ENCODE data around the gene HMGB2. TPM values are rescaled to one million over a fixed set of nuclear protein-coding genes. Genes with fewer than 3 reads are reported as not detected.

Gene HMGB2
- total RNA-seq, 1 experiment from 2014 or later = 176 TPM

GRCh38 chr4:173370477-173371291 lies 36.5 kb upstream of the HMGB2 start, which contains the start of gene SAP30:
SAP30 (plus strand) TSS chr4:173370954; CDS start chr4:173371183, 229 bp downstream.
- Mint-ChIP-seq H3K36me3 (ENCODE audit: insufficient read depth, unreplicated experiment) (peaks cover 12% of the 10 kb centered on the region), H3K9me3 (ENCODE audit: unreplicated experiment) (no peaks in the 10 kb centered on the region), H3K27ac (ENCODE audit: low read depth, unreplicated experiment) (peak within 1 kb of the TSS; percentile 96), H3K4me1 (ENCODE audit: insufficient read depth, unreplicated experiment) (peaks cover 20% of the 10 kb centered on the region), H3K4me3 (ENCODE audit: unreplicated experiment) (peak within 1 kb of the TSS; percentile 96), H3K27me3 (ENCODE audit: insufficient read depth, unreplicated experiment) (no peaks in the 10 kb centered on the region)
- intact Hi-C loops (cut with micrococcal nuclease) = no loop called here
- DNase-seq (ENCODE audit: unreplicated experiment) = peak; percentile 98
- ChIA-PET CTCF (interaction anchor here (0.6 to 6.5 kb wide), 6 partner anchors 38 to 698 kb away, joined by 3 to 63 read pairs (median 6); partner anchors contain the start of gene HMGB2), POLR2A (interaction anchor here (0.6 to 13.1 kb wide), 20 partner anchors 7 to 1189 kb away, joined by 3 to 824 read pairs (median 6); partner anchors contain the start of genes GALNT7 and HMGB2)
- TF ChIP-seq CTCF (IDR thresholded peaks at IDR 0.05; ENCODE audit: unreplicated experiment) = no peak
- TSS peak; percentile 16 for BruUV-seq (replicated peaks)

- peak overlapping the region; percentile 96 for H3K27ac Mint-ChIP-seq (ENCODE audit: low read depth, unreplicated experiment)
- peaks cover 12% of the 10 kb centered on the region for H3K36me3 Mint-ChIP-seq (ENCODE audit: insufficient read depth, unreplicated experiment)
- intact Hi-C loops (cut with micrococcal nuclease) = no loop called here
- peaks cover 20% of the 10 kb centered on the region for H3K4me1 Mint-ChIP-seq (ENCODE audit: insufficient read depth, unreplicated experiment)
- POLR2A ChIA-PET = interaction anchor here (0.7 to 13.1 kb wide), 20 partner anchors 8 to 912 kb away, joined by 3 to 824 read pairs (median 6); partner anchors contain the start of genes GALNT7 and HMGB2
- no peak for DNase-seq (ENCODE audit: unreplicated experiment)
- no peaks in the 10 kb centered on the region for H3K27me3 Mint-ChIP-seq (ENCODE audit: insufficient read depth, unreplicated experiment)
- BruUV-seq (replicated peaks) = no TSS peak
- peak overlapping the region; percentile 96 for H3K4me3 Mint-ChIP-seq (ENCODE audit: unreplicated experiment)
- no peak for TF ChIP-seq CTCF (IDR thresholded peaks at IDR 0.05; ENCODE audit: unreplicated experiment)
- CTCF ChIA-PET = interaction anchor here (0.7 to 6.5 kb wide), 6 partner anchors 37 to 357 kb away, joined by 3 to 63 read pairs (median 6); partner anchors contain the start of gene HMGB2
- no peaks in the 10 kb centered on the region for H3K9me3 Mint-ChIP-seq (ENCODE audit: unreplicated experiment)
Measured at GRCh38 chr4:173370130-173370476, 35.9 kb upstream of the HMGB2 start.

GRCh38 chr4:173367946-173368345 lies 33.8 kb upstream of the HMGB2 start:
- DNase-seq (ENCODE audit: unreplicated experiment) = peak; percentile 57
- BruUV-seq (replicated peaks) = no TSS peak
- H3K9me3 Mint-ChIP-seq (ENCODE audit: unreplicated experiment) = no peaks in the 10 kb centered on the region
- H3K4me1 Mint-ChIP-seq (ENCODE audit: insufficient read depth, unreplicated experiment) = peaks cover 14% of the 10 kb centered on the region
- peak overlapping the region; percentile 96 for H3K27ac Mint-ChIP-seq (ENCODE audit: low read depth, unreplicated experiment)
- ChIA-PET CTCF (interaction anchor here (1.1 to 6.5 kb wide), 2 partner anchors 10 to 35 kb away, joined by 4 to 63 read pairs; partner anchors contain the start of gene HMGB2), POLR2A (interaction anchor here (1.1 to 13.1 kb wide), 7 partner anchors 10 to 916 kb away, joined by 5 to 824 read pairs (median 7); partner anchors contain the start of genes CEP44, FBXO8 and HMGB2)
- intact Hi-C loops (cut with micrococcal nuclease) = no loop called here
- no peaks in the 10 kb centered on the region for H3K27me3 Mint-ChIP-seq (ENCODE audit: insufficient read depth, unreplicated experiment)
- no peak for TF ChIP-seq CTCF (IDR thresholded peaks at IDR 0.05; ENCODE audit: unreplicated experiment)
- peak overlapping the region; percentile 96 for H3K4me3 Mint-ChIP-seq (ENCODE audit: unreplicated experiment)
- H3K36me3 Mint-ChIP-seq (ENCODE audit: insufficient read depth, unreplicated experiment) = peaks cover 7% of the 10 kb centered on the region

- Mint-ChIP-seq H3K27me3 (ENCODE audit: insufficient read depth, unreplicated experiment) (no peaks in the 10 kb centered on the region), H3K27ac (ENCODE audit: low read depth, unreplicated experiment) (peak overlapping the region; percentile 71), H3K4me1 (ENCODE audit: insufficient read depth, unreplicated experiment) (peaks cover 14% of the 10 kb centered on the region), H3K9me3 (ENCODE audit: unreplicated experiment) (no peaks in the 10 kb centered on the region), H3K4me3 (ENCODE audit: unreplicated experiment) (peak overlapping the region; percentile 96), H3K36me3 (ENCODE audit: insufficient read depth, unreplicated experiment) (peaks cover 12% of the 10 kb centered on the region)
- intact Hi-C loops (cut with micrococcal nuclease) = no loop called here
- BruUV-seq (replicated peaks) = no TSS peak
- POLR2A ChIA-PET = interaction anchor here (1.1 to 13.1 kb wide), 6 partner anchors 11 to 917 kb away, joined by 5 to 824 read pairs (median 16); partner anchors contain the start of genes CEP44, FBXO8 and HMGB2
- CTCF ChIA-PET = interaction anchor here (1.1 to 6.5 kb wide), 2 partner anchors 10 to 34 kb away, joined by 4 to 63 read pairs; partner anchors contain the start of gene HMGB2
- TF ChIP-seq CTCF (IDR thresholded peaks at IDR 0.05; ENCODE audit: unreplicated experiment) = no peak
- peak; percentile 47 for DNase-seq (ENCODE audit: unreplicated experiment)
Measured at GRCh38 chr4:173367285-173367684, 33.1 kb upstream of the HMGB2 start.

All from MCF 10A (cell line).